ENCODE results near the gene TUFM.

GRCh38 chr16:28835864-28836760 is 10.0 kb downstream of the TUFM start:
- TF ChIP-seq, protein P1, sequence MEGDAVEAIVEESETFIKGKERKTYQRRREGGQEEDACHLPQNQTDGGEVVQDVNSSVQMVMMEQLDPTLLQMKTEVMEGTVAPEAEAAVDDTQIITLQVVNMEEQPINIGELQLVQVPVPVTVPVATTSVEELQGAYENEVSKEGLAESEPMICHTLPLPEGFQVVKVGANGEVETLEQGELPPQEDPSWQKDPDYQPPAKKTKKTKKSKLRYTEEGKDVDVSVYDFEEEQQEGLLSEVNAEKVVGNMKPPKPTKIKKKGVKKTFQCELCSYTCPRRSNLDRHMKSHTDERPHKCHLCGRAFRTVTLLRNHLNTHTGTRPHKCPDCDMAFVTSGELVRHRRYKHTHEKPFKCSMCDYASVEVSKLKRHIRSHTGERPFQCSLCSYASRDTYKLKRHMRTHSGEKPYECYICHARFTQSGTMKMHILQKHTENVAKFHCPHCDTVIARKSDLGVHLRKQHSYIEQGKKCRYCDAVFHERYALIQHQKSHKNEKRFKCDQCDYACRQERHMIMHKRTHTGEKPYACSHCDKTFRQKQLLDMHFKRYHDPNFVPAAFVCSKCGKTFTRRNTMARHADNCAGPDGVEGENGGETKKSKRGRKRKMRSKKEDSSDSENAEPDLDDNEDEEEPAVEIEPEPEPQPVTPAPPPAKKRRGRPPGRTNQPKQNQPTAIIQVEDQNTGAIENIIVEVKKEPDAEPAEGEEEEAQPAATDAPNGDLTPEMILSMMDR (IDR thresholded peaks at IDR 0.05; ENCODE audit: poor library complexity, severe bottlenecking) = no peak
- TF ChIP-seq EZH2 (IDR thresholded peaks at IDR 0.05; ENCODE audit: borderline replicate concordance, insufficient read depth, low read length, poor library complexity, severe bottlenecking) (no peak), POLR2AphosphoS5 (IDR thresholded peaks at IDR 0.05) (no peak), MXI1 (conservative IDR thresholded peaks at IDR 0.05; ENCODE audit: poor library complexity, severe bottlenecking) (no peak), TAF1 (IDR thresholded peaks at IDR 0.05; ENCODE audit: low read depth) (no peak), EP300 (conservative IDR thresholded peaks at IDR 0.05; ENCODE audit: poor library complexity, severe bottlenecking) (no peak), RAD21 (conservative IDR thresholded peaks at IDR 0.05) (no peak)
- TF ChIP-seq, protein P2, sequence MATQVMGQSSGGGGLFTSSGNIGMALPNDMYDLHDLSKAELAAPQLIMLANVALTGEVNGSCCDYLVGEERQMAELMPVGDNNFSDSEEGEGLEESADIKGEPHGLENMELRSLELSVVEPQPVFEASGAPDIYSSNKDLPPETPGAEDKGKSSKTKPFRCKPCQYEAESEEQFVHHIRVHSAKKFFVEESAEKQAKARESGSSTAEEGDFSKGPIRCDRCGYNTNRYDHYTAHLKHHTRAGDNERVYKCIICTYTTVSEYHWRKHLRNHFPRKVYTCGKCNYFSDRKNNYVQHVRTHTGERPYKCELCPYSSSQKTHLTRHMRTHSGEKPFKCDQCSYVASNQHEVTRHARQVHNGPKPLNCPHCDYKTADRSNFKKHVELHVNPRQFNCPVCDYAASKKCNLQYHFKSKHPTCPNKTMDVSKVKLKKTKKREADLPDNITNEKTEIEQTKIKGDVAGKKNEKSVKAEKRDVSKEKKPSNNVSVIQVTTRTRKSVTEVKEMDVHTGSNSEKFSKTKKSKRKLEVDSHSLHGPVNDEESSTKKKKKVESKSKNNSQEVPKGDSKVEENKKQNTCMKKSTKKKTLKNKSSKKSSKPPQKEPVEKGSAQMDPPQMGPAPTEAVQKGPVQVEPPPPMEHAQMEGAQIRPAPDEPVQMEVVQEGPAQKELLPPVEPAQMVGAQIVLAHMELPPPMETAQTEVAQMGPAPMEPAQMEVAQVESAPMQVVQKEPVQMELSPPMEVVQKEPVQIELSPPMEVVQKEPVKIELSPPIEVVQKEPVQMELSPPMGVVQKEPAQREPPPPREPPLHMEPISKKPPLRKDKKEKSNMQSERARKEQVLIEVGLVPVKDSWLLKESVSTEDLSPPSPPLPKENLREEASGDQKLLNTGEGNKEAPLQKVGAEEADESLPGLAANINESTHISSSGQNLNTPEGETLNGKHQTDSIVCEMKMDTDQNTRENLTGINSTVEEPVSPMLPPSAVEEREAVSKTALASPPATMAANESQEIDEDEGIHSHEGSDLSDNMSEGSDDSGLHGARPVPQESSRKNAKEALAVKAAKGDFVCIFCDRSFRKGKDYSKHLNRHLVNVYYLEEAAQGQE (IDR thresholded peaks at IDR 0.05; ENCODE audit: borderline replicate concordance) = no peak
